GM19328 (cell line): Measurements from ENCODE around the gene GMEB2.

Source experiments
- ATAC-seq: cut with Tn5 transposase; IDR thresholded peaks from one replicate; pipeline ENCODE4 v1.9.1; 2021; ENCODE audit warnings: mild to moderate bottlenecking, moderate library complexity; ENCODE audit not compliant: unreplicated experiment

The GMEB2 gene

GRCh38 chr20:63590218-63591146 lies 36.4 kb downstream of the GMEB2 start:
- no peak for ATAC-seq

DNA sequence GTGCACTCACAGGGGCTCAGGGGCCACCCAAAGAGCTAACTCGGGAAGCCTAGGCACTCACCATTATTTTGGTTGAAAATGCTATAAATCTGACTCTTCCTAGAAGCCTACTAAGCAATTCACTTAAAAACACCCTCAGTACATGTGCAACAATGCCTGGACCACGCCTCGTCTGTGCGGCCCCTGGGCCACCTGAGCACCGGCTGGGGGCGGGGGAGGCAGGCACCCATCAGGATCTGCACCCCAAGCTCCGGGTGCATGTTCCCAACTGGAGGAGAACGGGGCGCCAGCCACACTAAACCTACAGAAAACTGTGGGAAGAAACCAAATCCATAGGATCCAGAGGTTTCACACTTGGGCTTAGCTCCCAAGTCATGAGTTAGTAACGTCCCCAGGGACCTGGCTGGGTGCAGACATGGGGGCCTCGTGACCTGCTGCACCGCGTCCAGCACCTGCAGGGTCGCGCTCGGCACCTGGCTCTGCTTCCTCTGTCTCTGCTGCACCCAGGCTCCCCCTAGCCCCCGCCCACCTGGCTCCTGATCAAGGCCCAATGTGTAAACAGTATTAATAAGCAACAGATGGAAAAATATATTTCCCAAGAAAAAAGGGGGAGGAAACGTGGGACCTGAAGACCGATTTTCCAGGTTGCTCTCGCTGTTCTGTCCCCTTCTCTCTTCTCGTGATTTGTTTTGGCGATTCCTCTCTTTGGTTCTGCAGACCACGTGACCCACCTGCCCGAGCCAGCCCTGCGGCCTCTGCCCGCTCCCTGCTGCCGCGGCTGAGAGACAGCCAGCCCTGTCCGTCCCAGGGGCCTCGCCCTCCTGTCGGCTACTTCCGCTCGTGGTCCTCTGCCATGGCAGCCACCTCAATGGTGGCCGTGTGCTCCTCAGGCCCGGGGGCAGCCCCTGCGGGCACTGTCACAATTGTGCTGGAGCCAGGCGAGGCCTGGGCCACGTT lies 37.4 kb downstream of the GMEB2 start:
- ATAC-seq: no peak

- ATAC-seq: no peak
These were observed 38.3 kb downstream of the GMEB2 start for GRCh38 chr20:63588641-63589041.

- ATAC-seq: no peak
These were observed 38.9 kb downstream of the GMEB2 start for GRCh38 chr20:63587776-63588591.

GRCh38 chr20:63587256-63587655 lies 39.6 kb downstream of the GMEB2 start:
- no peak for ATAC-seq

- ATAC-seq: no peak
These were observed 40.1 kb downstream of the GMEB2 start for GRCh38 chr20:63586797-63587196.

GRCh38 chr20:63585616-63586565 lies 41.0 kb downstream of the GMEB2 start:
- ATAC-seq: no peak

- no peak for ATAC-seq
These were observed 44.4 kb downstream of the GMEB2 start for GRCh38 chr20:63582382-63583063.

DNA sequence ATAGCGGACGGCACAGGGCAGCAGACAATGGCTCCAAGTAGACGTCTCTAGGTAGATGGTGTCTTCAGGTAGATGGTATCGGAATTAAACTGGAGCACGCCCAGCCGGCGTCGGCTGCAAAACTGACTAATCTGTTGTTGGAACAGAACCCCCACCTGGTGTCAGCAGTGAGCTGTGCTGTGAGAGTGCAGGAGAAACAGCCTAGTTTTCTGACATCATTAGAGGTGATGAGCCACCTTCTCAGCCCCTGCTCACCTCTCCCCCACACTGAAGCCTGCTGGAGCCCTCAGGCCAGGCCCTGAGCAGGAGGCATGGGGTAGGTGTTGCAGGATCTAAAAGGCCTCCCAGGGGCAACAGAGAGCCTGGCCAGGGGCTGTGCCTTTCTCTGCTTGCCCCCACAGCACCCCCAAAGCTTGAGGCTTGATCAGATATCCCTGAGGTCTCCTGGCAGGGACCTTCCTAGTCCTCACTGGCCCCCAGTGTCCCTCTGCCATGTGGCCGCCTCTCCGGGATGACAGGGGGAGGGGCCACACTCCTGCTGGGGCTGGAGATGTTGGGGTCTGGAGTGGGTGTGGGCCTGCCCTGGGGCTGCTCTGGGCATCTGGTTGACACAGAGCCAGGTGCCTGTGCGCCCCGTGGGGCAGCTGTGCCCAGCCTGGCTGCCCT lies 46.0 kb downstream of the GMEB2 start:
- no peak for ATAC-seq

DNA sequence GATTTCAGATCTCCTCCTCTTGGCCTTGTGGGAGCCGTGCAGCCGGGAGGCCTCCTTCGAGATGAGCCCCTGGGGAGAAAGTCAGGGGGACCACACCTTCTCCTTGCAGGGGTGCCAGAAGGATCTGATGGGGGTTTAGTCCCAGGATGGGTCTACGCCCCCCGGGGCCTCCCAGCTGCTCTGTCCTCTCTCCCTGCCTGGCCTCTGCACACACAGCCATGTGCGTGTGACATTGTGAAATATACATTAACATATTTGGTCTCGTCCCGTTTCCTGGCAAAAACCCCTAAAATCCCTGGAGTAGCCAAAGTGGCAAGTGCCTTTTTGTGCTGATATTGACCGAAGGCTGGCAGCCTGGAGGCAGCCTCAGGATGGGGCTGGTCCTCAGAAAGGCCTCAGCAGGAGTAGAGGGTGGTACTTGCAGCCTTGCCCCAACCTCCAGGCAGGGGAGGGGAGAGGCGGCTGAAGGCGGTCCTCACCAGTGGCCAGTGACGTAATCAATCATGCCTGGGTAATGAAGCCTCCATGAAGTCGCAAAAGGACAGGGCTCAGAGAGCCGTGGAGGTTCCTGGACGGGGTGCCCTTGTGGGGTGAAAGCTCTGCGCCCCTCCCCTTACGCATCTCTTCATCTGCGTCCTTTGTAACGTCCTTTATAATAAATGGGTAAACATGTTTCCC lies 47.7 kb downstream of the GMEB2 start:
- ATAC-seq: no peak

DNA sequence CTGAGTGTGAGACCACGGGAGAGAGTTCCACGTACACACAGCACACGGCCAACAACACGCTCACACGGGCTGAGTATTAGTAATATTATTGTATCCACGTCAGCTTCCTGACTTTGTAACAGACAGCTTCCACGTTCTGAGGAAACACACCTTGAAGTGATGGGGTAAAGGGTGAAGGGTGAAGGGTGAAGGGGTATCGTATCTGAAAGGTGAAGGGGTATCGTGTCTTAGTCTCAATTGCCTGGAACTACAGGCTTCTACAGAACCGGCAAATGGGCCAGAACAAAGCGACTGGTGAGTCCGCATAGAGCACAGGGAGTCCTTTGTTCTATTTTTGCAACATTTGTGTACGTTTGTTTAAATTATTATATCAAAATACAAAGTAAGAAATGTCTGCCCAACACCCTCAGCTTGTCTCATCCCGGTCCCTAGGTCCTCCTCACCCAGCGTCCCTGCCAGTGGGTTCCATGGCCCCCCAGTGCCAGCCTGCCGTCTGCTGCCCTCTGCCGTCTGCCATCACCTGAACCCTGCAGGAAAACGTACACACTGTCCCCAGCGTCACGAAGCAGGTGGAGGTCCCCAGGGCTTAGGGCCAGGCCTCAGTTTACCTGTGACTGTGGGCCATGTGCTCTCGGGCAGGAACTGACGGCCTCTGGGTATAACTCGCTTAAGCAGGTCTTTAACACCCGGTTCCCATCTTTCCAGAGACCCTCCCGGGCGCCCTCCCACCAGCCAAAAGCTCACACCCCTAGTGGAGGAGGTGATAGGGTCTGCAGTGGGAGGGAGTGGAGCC lies 48.5 kb downstream of the GMEB2 start:
- ATAC-seq: no peak

DNA sequence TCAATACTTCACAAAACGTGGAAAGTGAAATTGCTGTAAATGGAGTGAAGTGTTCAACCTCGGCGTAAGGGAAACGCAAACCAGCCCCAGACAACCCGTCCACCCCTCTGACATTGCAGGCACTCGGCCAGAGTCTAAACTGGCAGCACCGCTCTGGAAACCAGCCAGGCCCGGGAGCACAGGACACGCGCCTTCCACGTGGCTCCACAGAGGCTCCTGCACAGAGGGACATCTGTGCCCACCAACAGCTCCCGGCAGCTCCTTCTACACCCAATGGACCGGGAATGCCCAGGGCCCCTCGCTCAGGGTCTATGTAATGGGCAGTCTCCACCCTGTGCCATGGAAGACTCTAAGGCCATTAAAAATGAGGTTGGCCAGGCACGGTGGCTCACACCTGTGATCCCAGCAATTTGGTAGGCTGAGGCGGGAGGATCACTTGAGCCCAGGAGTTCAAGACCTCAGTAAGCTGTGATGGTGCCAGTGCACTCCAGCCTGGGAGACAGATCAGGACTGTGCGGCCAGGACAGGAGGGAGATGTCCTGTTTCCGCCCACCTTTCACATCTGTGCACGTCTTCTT lies 49.5 kb downstream of the GMEB2 start:
- no peak for ATAC-seq

- ATAC-seq: no peak
These were observed 50.6 kb downstream of the GMEB2 start for GRCh38 chr20:63576311-63576710.

GRCh38 chr20:63574829-63575743 lies 51.8 kb downstream of the GMEB2 start:
- ATAC-seq: no peak

GRCh38 chr20:63574156-63574828 lies 52.6 kb downstream of the GMEB2 start, which contains the start of gene HELZ2:
TSS of gene HELZ2 (minus strand) at chr20:63574239. CDS start at chr20:63572385, 1,854 bp downstream.
- no peak for ATAC-seq
